Vagina (tissue), 2 donors: ENCODE measurements around the gene PRRT1.

ENCODE experiments used
- CTCF ChIP-seq, 3 experiments: fragments of 450-650 bp in 2 of 3; fragments of 200-600 bp in 1 of 3; sonication (generic) in 1 of 3; IDR thresholded peaks; one replicate each; pipeline ENCODE4 v1.5.1; 2017 to 2019; ENCODE audit warnings: antibody characterized with exemption in 3 of 3, mild to moderate bottlenecking in 2 of 3, moderate library complexity in 2 of 3
- POLR2A ChIP-seq, 2 donors: fragments of 450-650 bp; IDR thresholded peaks; one replicate each; pipeline ENCODE4 v1.6.1; 2017; ENCODE audit warnings: antibody characterized with exemption in 2 of 2, mild to moderate bottlenecking in 2 of 2, moderate library complexity in 2 of 2
- POLR2AphosphoS5 ChIP-seq, 2 donors: sonication (generic); formaldehyde crosslinking; IDR thresholded peaks; one replicate each; pipeline ENCODE4 v1.9.0; 2017; ENCODE audit warnings: antibody characterized with exemption in 2 of 2, mild to moderate bottlenecking in 2 of 2, low read depth in 1 of 2; ENCODE audit not compliant: insufficient read depth in 1 of 2

DNA sequence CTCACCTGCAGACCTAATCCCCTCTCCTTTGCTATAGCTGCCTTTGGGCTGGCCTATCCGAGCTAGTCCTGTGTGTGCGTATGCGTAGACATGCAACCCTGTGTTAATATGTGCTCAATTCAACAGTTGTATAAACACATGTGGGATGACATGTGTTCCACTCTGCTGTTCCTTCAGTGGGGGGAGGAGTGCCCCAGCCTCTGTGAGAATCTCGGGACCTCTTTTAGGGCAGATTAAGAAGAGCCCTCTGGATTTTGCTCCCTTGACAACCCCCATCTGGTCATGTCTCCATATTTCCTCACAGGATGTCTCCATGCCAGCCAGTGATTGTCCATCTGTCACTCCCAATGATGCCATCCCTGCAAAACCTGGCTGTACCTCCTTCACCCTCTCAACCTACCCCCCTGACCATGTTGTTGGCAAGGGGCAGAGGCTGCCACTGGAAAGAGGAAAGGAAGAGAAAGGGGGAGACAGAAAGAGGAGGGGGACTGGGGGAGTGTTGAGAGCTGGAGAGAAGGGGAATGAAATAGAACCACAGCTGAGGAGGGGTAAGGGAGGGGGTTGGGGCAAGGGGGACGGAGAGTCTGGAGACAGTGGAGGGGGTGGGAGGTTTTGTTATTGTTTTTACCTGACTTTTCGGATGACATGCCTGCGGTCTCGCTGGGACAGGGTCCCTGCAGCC lies 417 bp downstream of the PRRT1 start:
- TF ChIP-seq CTCF (IDR thresholded peaks at IDR 0.05) (no peak), POLR2A (IDR thresholded peaks at IDR 0.05) (no peak), POLR2AphosphoS5 (IDR thresholded peaks at IDR 0.05; ENCODE audit: insufficient read depth in 1 of 2, low read depth in 1 of 2) (no peak)
